GM12891 (cell line): Measurements from ENCODE around the gene TRIM31.

ENCODE experiments used
- PAX5 ChIP-seq: IDR thresholded peaks from 2 replicates; pipeline ENCODE4 v1.6.1; 2011; ENCODE audit warnings: low read length, moderate library complexity, mild to moderate bottlenecking; ENCODE audit not compliant: insufficient read depth, severe bottlenecking
- POLR2A ChIP-seq: IDR thresholded peaks from 2 replicates; pipeline ENCODE4 v1.6.1; 2011; ENCODE audit warnings: low read depth, low read length, control low read depth
- POLR2AphosphoS5 ChIP-seq: IDR thresholded peaks from 2 replicates; pipeline ENCODE4 v1.6.1; 2011; ENCODE audit warnings: low read depth, low read length, control low read depth
- POU2F2 ChIP-seq: IDR thresholded peaks from 2 replicates; pipeline ENCODE4 v1.6.1; 2011; ENCODE audit warnings: low read depth, mild to moderate bottlenecking, control low read depth, low read length, moderate library complexity
- SPI1 ChIP-seq: IDR thresholded peaks from 2 replicates; pipeline ENCODE4 v1.6.1; 2011; ENCODE audit warnings: low read depth, low read length, control low read depth
- TAF1 ChIP-seq: IDR thresholded peaks from 2 replicates; pipeline ENCODE4 v1.6.1; 2011; ENCODE audit warnings: low read depth, low read length, control low read depth

- TF ChIP-seq POLR2A (no peak), TAF1 (no peak), POLR2AphosphoS5 (no peak), POU2F2 (no peak), SPI1 (no peak), PAX5 (no peak)
Observed at GRCh38 chr6:30071858-30072257, 41.0 kb downstream of the TRIM31 start.
